Kidney tubule cell (primary cell): ENCODE data around the gene ANO2.
"Not testable (repeated sequence)": the region's sequence is repeated elsewhere in the genome, so short reads cannot be mapped to it uniquely, and the experiment has no call there.

Source experiments
- DNase-seq: peaks from one replicate; pipeline ENCODE4 v3.0.0-alpha.2; 2018; ENCODE audit warnings: low spot score

Gene ANO2

GRCh38 chr12:5723071-5723470 is 222.0 kb downstream of the ANO2 start:
- no peak for DNase-seq

GRCh38 chr12:5720381-5721005 is 224.6 kb downstream of the ANO2 start:
- no peak for DNase-seq

- DNase-seq: no peak
These were observed 226.4 kb downstream of the ANO2 start for GRCh38 chr12:5718680-5719079.

GRCh38 chr12:5718073-5718472 is 227.0 kb downstream of the ANO2 start:
- no peak for DNase-seq

GRCh38 chr12:5716976-5717375 is 228.1 kb downstream of the ANO2 start:
- no peak for DNase-seq

- peak; percentile 88 for DNase-seq
These were observed 228.9 kb downstream of the ANO2 start for GRCh38 chr12:5716201-5716600.

GRCh38 chr12:5715021-5715420 is 230.0 kb downstream of the ANO2 start:
- peak; percentile 52 for DNase-seq

GRCh38 chr12:5713599-5714081 is 231.4 kb downstream of the ANO2 start:
- DNase-seq: no peak

GRCh38 chr12:5710260-5710878 is 234.7 kb downstream of the ANO2 start:
- DNase-seq: no peak

- DNase-seq: no peak
These were observed 236.7 kb downstream of the ANO2 start for GRCh38 chr12:5708371-5708770.

GRCh38 chr12:5706247-5706646 is 238.8 kb downstream of the ANO2 start:
- no peak for DNase-seq

GRCh38 chr12:5705791-5706190 is 239.3 kb downstream of the ANO2 start:
- DNase-seq: no peak

GRCh38 chr12:5694759-5695409 is 250.2 kb downstream of the ANO2 start:
- DNase-seq: no peak

- DNase-seq: no peak
These were observed 252.2 kb downstream of the ANO2 start for GRCh38 chr12:5692850-5693249.

- no peak for DNase-seq
These were observed 253.1 kb downstream of the ANO2 start for GRCh38 chr12:5691943-5692342.

GRCh38 chr12:5690240-5690639 is 254.8 kb downstream of the ANO2 start:
- no peak for DNase-seq

- DNase-seq: no peak
These were observed 255.3 kb downstream of the ANO2 start for GRCh38 chr12:5689773-5690172.

- DNase-seq: no peak
These were observed 256.8 kb downstream of the ANO2 start for GRCh38 chr12:5688226-5688625.

- DNase-seq: no peak
These were observed 259.1 kb downstream of the ANO2 start for GRCh38 chr12:5685935-5686334.

- no peak for DNase-seq
These were observed 260.1 kb downstream of the ANO2 start for GRCh38 chr12:5684989-5685388.

GRCh38 chr12:5682581-5682980 is 262.5 kb downstream of the ANO2 start:
- DNase-seq: no peak

GRCh38 chr12:5678176-5678575 is 266.9 kb downstream of the ANO2 start:
- no peak for DNase-seq

GRCh38 chr12:5669624-5670023 is 275.4 kb downstream of the ANO2 start:
- not testable (repeated sequence) for DNase-seq
